ENCODE results near the gene USH1C. TPM values are rescaled to one million over a fixed set of nuclear protein-coding genes. Genes with fewer than 3 reads are reported as not detected.

The USH1C gene
- total RNA-seq, 3 donors from 2014 or later (not counting 1 experiment from before 2014, with no cell fraction given) = not detected

DNA sequence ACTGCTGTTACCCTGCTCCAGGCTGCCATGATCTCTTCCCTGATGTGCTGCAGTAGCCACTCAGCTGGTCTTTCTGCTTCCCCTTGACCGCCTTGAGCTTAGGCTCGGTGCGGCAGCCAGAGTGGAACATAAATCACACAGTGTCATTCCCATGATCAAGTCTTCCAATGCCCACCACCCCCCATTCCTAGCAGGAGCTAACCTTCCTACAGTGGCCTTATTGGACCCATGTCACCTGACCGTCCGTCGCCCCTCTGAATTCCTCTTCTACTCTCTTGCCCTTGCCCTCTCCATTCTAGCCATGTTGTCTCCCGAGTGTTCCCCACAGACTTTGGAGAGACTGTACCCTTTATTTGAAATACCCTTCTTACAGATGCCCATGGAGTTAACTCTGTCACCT, 46.2 kb upstream of the USH1C start:
- no peak overlapping the region for H3K4me3 Mint-ChIP-seq

GRCh38 chr11:17588721-17589120, 44.5 kb upstream of the USH1C start:
- H3K36me3 ChIP-seq (ENCODE audit: control insufficient read depth, insufficient read depth, low read length) = no peaks in the 10 kb centered on the region
- no peak overlapping the region for H3K4me3 Mint-ChIP-seq
- no peaks in the 10 kb centered on the region for H3K27me3 ChIP-seq (ENCODE audit: control insufficient read depth, insufficient read depth, low read length)
- no peaks in the 10 kb centered on the region for H3K4me1 Mint-ChIP-seq
- no peak overlapping the region for H3K4me3 ChIP-seq (ENCODE audit: low read length)
- H3K4me1 ChIP-seq (ENCODE audit: control insufficient read depth, insufficient read depth, low read length) = no peaks in the 10 kb centered on the region
- 86% methylated on average over 3 of the region's 4 CpGs for WGBS (ENCODE audit: insufficient coverage)
- no peak for DNase-seq
- no peak for ATAC-seq
- H3K27me3 Mint-ChIP-seq (ENCODE audit: low read depth in 2 of 2) = peaks cover 0 to 3% of the 10 kb centered on the region in 2 donors
- H3K27ac ChIP-seq (ENCODE audit: low read length) = no peak overlapping the region
- no peaks in the 10 kb centered on the region for H3K36me3 Mint-ChIP-seq
- H3K9me3 ChIP-seq (ENCODE audit: control insufficient read depth, insufficient read depth, low read length) = no peaks in the 10 kb centered on the region
- intact Hi-C loops (cut with micrococcal nuclease) = no loop called here
- TF ChIP-seq, protein P1, sequence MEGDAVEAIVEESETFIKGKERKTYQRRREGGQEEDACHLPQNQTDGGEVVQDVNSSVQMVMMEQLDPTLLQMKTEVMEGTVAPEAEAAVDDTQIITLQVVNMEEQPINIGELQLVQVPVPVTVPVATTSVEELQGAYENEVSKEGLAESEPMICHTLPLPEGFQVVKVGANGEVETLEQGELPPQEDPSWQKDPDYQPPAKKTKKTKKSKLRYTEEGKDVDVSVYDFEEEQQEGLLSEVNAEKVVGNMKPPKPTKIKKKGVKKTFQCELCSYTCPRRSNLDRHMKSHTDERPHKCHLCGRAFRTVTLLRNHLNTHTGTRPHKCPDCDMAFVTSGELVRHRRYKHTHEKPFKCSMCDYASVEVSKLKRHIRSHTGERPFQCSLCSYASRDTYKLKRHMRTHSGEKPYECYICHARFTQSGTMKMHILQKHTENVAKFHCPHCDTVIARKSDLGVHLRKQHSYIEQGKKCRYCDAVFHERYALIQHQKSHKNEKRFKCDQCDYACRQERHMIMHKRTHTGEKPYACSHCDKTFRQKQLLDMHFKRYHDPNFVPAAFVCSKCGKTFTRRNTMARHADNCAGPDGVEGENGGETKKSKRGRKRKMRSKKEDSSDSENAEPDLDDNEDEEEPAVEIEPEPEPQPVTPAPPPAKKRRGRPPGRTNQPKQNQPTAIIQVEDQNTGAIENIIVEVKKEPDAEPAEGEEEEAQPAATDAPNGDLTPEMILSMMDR (IDR thresholded peaks at IDR 0.05) = no peak
- no peaks in the 10 kb centered on the region for H3K9me3 Mint-ChIP-seq
- H3K27ac Mint-ChIP-seq = no peak overlapping the region

More for the DNA sequence above, 46.2 kb upstream of the USH1C start:
- H3K36me3 Mint-ChIP-seq = no peaks in the 10 kb centered on the region
- no peaks in the 10 kb centered on the region for H3K27me3 ChIP-seq (ENCODE audit: control insufficient read depth, insufficient read depth, low read length)
- DNase-seq (no peak), ATAC-seq (no peak)
- H3K4me3 ChIP-seq (ENCODE audit: low read length) = no peak overlapping the region
- intact Hi-C loops (cut with micrococcal nuclease) = no loop called here
- H3K27ac Mint-ChIP-seq = no peak overlapping the region
- no peak overlapping the region for H3K27ac ChIP-seq (ENCODE audit: low read length)
- H3K4me1 ChIP-seq (ENCODE audit: control insufficient read depth, insufficient read depth, low read length) = no peaks in the 10 kb centered on the region
- TF ChIP-seq, protein P1 (IDR thresholded peaks at IDR 0.05) = no peak
- H3K9me3 ChIP-seq (ENCODE audit: control insufficient read depth, insufficient read depth, low read length) = no peaks in the 10 kb centered on the region
- no peaks in the 10 kb centered on the region for H3K9me3 Mint-ChIP-seq
- H3K27me3 Mint-ChIP-seq (ENCODE audit: low read depth in 2 of 2) = peaks cover 3 to 5% of the 10 kb centered on the region in 2 donors
- no peaks in the 10 kb centered on the region for H3K36me3 ChIP-seq (ENCODE audit: control insufficient read depth, insufficient read depth, low read length)
- 95% methylated on average over 7 of the region's 7 CpGs for WGBS (ENCODE audit: insufficient coverage)
- H3K4me1 Mint-ChIP-seq = no peaks in the 10 kb centered on the region

DNA sequence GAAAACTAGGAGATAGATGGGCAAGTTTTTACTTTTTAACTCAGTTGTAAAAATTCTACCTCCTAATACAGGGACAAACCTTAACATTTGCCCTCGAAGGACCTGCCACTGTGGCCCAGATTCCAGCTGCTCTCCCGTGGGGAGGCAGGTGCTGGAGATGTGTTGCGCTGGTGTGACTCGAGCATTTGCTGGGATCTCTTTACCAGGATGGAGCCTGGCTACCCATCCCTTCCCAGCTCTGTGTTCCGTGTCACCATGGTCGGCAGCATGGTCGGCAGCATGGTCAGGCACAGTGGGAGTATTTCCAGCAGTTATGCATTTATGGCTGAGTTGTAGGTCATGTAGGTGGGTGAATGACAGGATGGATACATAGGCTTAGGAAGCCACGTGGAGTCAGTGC, 44.0 kb upstream of the USH1C start:
- intact Hi-C loops (cut with micrococcal nuclease) = no loop called here
- TF ChIP-seq, protein P1 (IDR thresholded peaks at IDR 0.05) = no peak
- H3K4me1 ChIP-seq (ENCODE audit: control insufficient read depth, insufficient read depth, low read length) = no peaks in the 10 kb centered on the region
- DNase-seq (no peak), ATAC-seq (no peak)
- Mint-ChIP-seq H3K9me3 (no peaks in the 10 kb centered on the region), H3K36me3 (no peaks in the 10 kb centered on the region), H3K4me1 (no peaks in the 10 kb centered on the region), H3K27ac (no peak overlapping the region), H3K27me3 (ENCODE audit: low read depth in 2 of 2) (peaks cover 0 to 5% of the 10 kb centered on the region in 2 donors), H3K4me3 (no peak overlapping the region)
- no peaks in the 10 kb centered on the region for H3K9me3 ChIP-seq (ENCODE audit: control insufficient read depth, insufficient read depth, low read length)
- H3K36me3 ChIP-seq (ENCODE audit: control insufficient read depth, insufficient read depth, low read length) = no peaks in the 10 kb centered on the region
- WGBS (ENCODE audit: insufficient coverage) = 79% methylated on average over 8 of the region's 8 CpGs
- H3K27me3 ChIP-seq (ENCODE audit: control insufficient read depth, insufficient read depth, low read length) = no peaks in the 10 kb centered on the region
- no peak overlapping the region for H3K4me3 ChIP-seq (ENCODE audit: low read length)
- no peak overlapping the region for H3K27ac ChIP-seq (ENCODE audit: low read length)

Measured in natural killer cell (primary cell).